AG04450 (cell line): ENCODE measurements around the gene ECHS1. TPM values are rescaled to one million over a fixed set of nuclear protein-coding genes. Genes with fewer than 3 reads are reported as not detected.

ENCODE experiments used
- CTCF ChIA-PET: fragments of 300-600, 350-600 bp; formaldehyde crosslinking; extraction: SDS; loops from one replicate; lab custom pipeline; 2022; ENCODE audit warnings: antibody characterized with exemption, inconsistent platforms; lab: Charles Lee
- POLR2A ChIA-PET: fragments of 350-600 bp; formaldehyde crosslinking; extraction: SDS; loops from one replicate; lab custom pipeline; 2021; ENCODE audit warnings: antibody characterized with exemption, inconsistent platforms; lab: Yijun Ruan, JAX
- DNase-seq: peaks from one replicate; pipeline ENCODE4 v3.0.0-alpha.2; 2011; ENCODE audit warnings: low read depth, low spot score
- H3K27ac ChIP-seq: one replicate; pipeline ENCODE4 v1.5.1; 2012; ENCODE audit warnings: low read depth, low read length, control low read depth
- H3K27me3 ChIP-seq: one replicate; pipeline ENCODE4 v1.6.0; 2012; ENCODE audit warnings: low read length; ENCODE audit not compliant: control insufficient read depth, insufficient read depth
- H3K4me3 ChIP-seq: 2 replicates; pipeline ENCODE4 v1.5.1; 2011; ENCODE audit warnings: mild to moderate bottlenecking, low read depth, low read length, control low read depth
- H3K9me3 ChIP-seq: 2 replicates; pipeline ENCODE4 v1.5.1; 2012; ENCODE audit warnings: low read length; ENCODE audit not compliant: control insufficient read depth, insufficient read depth
- polyA plus RNA-seq: library from polyadenylated mRNA; depleted of rRNA; stranded (reverse); fragments of >200 nt; gene quantifications from 2 replicates; pipeline ENCODE4 v1.2.3, GENCODE V29; 2011
- TF ChIP-seq, protein P1 (sequence below): IDR thresholded peaks from 2 replicates; pipeline ENCODE4 v1.5.1; 2011; ENCODE audit warnings: low read depth, low read length, control low read depth, inconsistent platforms

Gene ECHS1
- polyA plus RNA-seq, 1 experiment = 56.6 TPM

DNA sequence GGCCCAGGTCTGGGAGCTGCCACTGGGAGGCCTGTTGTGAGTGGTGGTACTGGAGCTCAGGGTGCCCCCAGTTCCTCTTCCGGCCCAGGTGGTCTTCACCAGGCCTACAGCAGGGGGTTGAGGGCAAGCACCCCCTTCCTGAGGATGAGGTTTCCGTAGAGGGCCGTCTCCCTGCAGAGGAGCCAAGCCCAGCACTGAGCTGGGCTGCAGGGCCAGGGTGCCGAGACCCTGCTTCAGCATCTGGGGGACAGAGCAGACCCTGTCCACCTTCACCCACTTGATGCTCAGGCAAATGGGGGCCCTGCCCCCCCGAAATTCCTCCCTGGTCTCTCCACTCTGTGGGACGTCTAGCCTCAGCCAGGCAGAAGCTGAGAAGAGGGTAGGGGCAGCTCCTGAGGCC is 17.9 kb downstream of the ECHS1 start:
- H3K9me3 ChIP-seq = no peaks in the 10 kb centered on the region; the same call in 1 of the 2 replicates
- CTCF ChIA-PET = interaction anchor here (1.2 kb wide), 1 partner anchor 26 kb away, joined by 5 read pairs; no protein-coding TSS in a partner anchor
- no peak for DNase-seq
- POLR2A ChIA-PET = no interaction called here
- H3K4me3 ChIP-seq = no peak overlapping the region
- no peaks in the 10 kb centered on the region for H3K27me3 ChIP-seq
- TF ChIP-seq, protein P1, sequence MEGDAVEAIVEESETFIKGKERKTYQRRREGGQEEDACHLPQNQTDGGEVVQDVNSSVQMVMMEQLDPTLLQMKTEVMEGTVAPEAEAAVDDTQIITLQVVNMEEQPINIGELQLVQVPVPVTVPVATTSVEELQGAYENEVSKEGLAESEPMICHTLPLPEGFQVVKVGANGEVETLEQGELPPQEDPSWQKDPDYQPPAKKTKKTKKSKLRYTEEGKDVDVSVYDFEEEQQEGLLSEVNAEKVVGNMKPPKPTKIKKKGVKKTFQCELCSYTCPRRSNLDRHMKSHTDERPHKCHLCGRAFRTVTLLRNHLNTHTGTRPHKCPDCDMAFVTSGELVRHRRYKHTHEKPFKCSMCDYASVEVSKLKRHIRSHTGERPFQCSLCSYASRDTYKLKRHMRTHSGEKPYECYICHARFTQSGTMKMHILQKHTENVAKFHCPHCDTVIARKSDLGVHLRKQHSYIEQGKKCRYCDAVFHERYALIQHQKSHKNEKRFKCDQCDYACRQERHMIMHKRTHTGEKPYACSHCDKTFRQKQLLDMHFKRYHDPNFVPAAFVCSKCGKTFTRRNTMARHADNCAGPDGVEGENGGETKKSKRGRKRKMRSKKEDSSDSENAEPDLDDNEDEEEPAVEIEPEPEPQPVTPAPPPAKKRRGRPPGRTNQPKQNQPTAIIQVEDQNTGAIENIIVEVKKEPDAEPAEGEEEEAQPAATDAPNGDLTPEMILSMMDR = no peak
- H3K27ac ChIP-seq = no peak overlapping the region

DNA sequence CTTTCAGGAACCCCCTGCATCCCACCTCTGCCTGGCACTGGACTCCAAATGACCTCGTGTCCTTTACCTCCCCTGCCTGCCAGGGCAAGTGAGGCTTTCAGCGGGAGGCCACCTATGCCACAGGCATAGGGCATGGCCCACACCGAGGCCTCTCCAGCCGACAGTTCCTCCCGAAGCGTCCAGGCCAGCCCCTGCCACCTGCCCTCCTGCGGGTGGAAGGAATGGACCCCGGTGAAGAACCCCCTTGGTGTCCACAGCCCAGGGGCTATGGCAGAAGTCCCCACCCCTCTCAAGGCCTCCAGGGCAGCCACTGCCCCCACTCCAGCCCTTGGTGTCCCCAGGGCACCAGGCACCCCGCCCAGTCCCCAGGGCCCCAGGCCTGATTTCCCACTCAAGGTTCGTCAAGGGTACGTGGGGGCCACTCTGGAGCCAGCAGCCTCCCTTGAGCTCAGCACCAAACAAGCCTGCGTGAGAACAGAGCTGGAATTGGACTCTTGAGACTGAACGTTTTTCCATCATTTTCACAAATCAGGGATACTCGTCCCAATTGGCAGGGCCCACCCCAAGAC is 18.4 kb downstream of the ECHS1 start:
- ChIA-PET CTCF (interaction anchor here (1.2 kb wide), 1 partner anchor 25 kb away, joined by 5 read pairs; no protein-coding TSS in a partner anchor), POLR2A (no interaction called here)
- no peak overlapping the region for H3K4me3 ChIP-seq
- TF ChIP-seq, protein P1 = no peak
- H3K27me3 ChIP-seq = no peaks in the 10 kb centered on the region
- H3K27ac ChIP-seq = no peak overlapping the region
- no peaks in the 10 kb centered on the region; the same call in 1 of the 2 replicates for H3K9me3 ChIP-seq
- DNase-seq = no peak

DNA sequence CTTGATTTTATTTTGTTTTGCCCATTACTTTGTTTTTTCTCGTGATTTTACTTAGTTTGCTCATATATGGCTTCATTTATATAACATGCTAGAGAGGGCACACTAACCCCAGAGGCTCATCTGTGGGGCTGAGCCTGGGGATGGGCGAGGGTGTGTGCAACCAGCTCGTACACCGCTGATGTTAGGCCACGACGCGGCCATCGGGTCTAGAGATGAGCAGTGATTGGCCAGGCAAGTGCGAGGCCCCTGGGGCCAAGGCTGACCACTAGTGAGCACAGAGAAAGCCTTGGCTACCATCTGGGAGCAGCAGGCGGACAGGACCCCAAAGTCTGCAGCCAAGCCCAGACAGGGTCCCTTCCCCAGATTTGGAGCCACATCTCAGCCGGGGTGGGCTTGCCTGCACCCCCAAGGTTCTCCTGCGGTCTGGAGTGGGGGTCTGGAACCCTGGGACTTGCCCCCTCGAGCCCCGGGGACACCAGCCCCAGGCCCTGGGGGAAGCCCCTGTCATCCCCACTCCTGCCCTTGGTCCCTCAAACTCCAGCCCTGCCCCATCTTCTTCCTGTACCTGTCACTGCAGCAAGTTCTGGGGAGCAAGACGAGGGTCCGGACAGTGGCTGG is 19.1 kb downstream of the ECHS1 start:
- ChIA-PET CTCF (interaction anchor here (1.6 kb wide), 1 partner anchor 25 kb away, joined by 8 read pairs; no protein-coding TSS in a partner anchor), POLR2A (no interaction called here)
- Histone ChIP-seq H3K27me3 (no peaks in the 10 kb centered on the region), H3K9me3 (no peaks in the 10 kb centered on the region; the same call in 1 of the 2 replicates), H3K27ac (no peak overlapping the region), H3K4me3 (no peak overlapping the region)
- DNase-seq = no peak
- TF ChIP-seq, protein P1 = no peak

DNA sequence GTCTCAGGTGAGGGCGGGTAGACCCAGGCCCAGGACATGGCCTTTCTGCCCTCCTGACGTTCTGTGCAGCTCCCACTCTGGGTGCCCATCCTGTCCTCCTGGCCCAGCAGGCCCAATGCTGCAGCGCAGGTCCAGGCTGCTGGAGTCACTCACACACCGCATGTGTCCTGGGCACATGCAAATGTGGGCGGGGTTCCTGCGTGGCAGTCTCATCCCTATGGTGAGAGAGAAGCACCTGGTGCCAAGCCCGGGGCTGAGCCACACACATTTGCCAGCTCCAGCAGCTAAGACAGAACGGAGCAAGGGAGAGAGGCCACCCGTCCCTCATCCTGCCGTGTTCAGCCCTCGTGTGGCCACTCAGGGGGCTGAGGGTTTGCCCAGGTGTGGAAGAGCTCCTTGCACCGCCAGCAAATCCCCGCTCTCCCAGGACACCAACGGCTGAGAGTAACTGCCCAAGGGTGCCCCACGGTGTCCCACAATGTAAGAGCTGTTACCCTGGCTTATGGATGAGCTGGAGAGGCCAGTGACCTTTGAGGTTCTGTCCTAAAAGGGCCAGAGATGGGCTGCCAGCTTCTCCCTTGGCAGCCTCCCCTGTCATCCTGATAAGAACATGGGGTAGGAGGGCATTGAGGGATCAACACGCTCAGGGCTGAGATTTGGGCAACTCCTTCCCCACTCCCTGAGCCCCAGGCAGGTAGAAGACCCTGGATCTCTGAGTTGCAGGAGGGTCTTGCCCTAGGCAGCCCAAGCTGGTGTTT is 19.8 kb downstream of the ECHS1 start:
- ChIA-PET CTCF (interaction anchor here (1.6 kb wide), 1 partner anchor 24 kb away, joined by 8 read pairs; no protein-coding TSS in a partner anchor), POLR2A (no interaction called here)
- DNase-seq = no peak
- TF ChIP-seq, protein P1 = no peak
- no peak overlapping the region for H3K27ac ChIP-seq
- H3K27me3 ChIP-seq = no peaks in the 10 kb centered on the region
- no peak overlapping the region for H3K4me3 ChIP-seq
- no peaks in the 10 kb centered on the region; the same call in 1 of the 2 replicates for H3K9me3 ChIP-seq
